Aorta (tissue), 5 donors: ENCODE results near the gene TMEM131. TPM values are rescaled to one million over a fixed set of nuclear protein-coding genes. Genes with fewer than 3 reads are reported as not detected.

Experiments used
- ATAC-seq: fragments of 200-7000 bp; cut with Tn5 transposase; one replicate; pipeline ENCODE4 v1.9.1; 2022; ENCODE audit warnings: moderate library complexity; ENCODE audit not compliant: low FRiP score
- DNase-seq, 2 donors: peaks; one replicate each; pipeline ENCODE4 v3.0.0-alpha.2; 2020
- H3K27ac ChIP-seq, 2 donors: one replicate each; pipeline ENCODE4 v1.5.1; 2013; ENCODE audit warnings: low read length in 2 of 2, mild to moderate bottlenecking in 2 of 2, moderate library complexity in 2 of 2, control low read depth in 1 of 2, inconsistent platforms in 1 of 2, low read depth in 1 of 2
- H3K27me3 ChIP-seq, 2 donors: one replicate each; pipeline ENCODE4 v1.6.1; 2013; ENCODE audit warnings: control low read depth in 1 of 2, low read length in 1 of 2, mild to moderate bottlenecking in 1 of 2, moderate library complexity in 1 of 2; ENCODE audit not compliant: insufficient read depth in 2 of 2, control insufficient read depth in 1 of 2
- H3K36me3 ChIP-seq, 2 donors: one replicate each; pipeline ENCODE4 v1.6.1; 2013; ENCODE audit warnings: control low read depth in 1 of 2, low read length in 1 of 2, mild to moderate bottlenecking in 1 of 2; ENCODE audit not compliant: insufficient read depth in 2 of 2, control insufficient read depth in 1 of 2
- H3K4me1 ChIP-seq, 2 donors: one replicate each; pipeline ENCODE4 v1.6.1; 2013; ENCODE audit warnings: low read length in 2 of 2, control low read depth in 1 of 2, mild to moderate bottlenecking in 1 of 2, moderate library complexity in 1 of 2; ENCODE audit not compliant: insufficient read depth in 2 of 2, control insufficient read depth in 1 of 2
- H3K4me3 ChIP-seq, 2 donors: one replicate each; pipeline ENCODE4 v1.5.1; 2013; ENCODE audit warnings: low read length in 2 of 2, control low read depth in 1 of 2, mild to moderate bottlenecking in 1 of 2
- H3K9me3 ChIP-seq: one replicate; pipeline ENCODE4 v1.6.1; 2013; ENCODE audit warnings: mild to moderate bottlenecking, low read length; ENCODE audit not compliant: control insufficient read depth
- WGBS, 2 donors: extraction: QIAGEN DNeasy Blood & Tissue Kit; methylation state at CpG; one replicate each; pipeline ENCODE4 v1.1.7; 2013; 5-methylcytosine and 5-hydroxymethylcytosine counted together
- intact Hi-C, 2 donors: fragments of 100-400 bp; cut with DNase I; formaldehyde crosslinking; loops; one replicate each; pipeline versions ENCODE4 v1.14.2 to v1.15.0; 2022
- polyA plus RNA-seq, 2 donors: library from polyadenylated mRNA; stranded (reverse); fragments of 200-250 nt; gene quantifications; one replicate each; pipeline ENCODE4 v1.2.3, GENCODE V29; 2013
- total RNA-seq, 2 donors: library from RNA; stranded (reverse); fragmentation: NEBNext Ultra II Directional; extraction: Animal tissue kit (Norgen Biotek cat#: 25700); gene quantifications; one replicate each; pipeline ENCODE4 v1.2.1, GENCODE V29; 2021
- donor health status: healthy with polysubstance abuse.
- donor health status: Bipolar disorder and iron deficiency.
- donor health status: DM: no; HTN: no; CAD: no.
- donor health status: DM: no; HTN: no; CAD: no.
- donor health status: DM: yes; HTN: yes; CAD: no.

TMEM131 gene
- total and polyA plus RNA-seq, 4 donors, result 6.8 to 42.5 (median 25.7) TPM

DNA sequence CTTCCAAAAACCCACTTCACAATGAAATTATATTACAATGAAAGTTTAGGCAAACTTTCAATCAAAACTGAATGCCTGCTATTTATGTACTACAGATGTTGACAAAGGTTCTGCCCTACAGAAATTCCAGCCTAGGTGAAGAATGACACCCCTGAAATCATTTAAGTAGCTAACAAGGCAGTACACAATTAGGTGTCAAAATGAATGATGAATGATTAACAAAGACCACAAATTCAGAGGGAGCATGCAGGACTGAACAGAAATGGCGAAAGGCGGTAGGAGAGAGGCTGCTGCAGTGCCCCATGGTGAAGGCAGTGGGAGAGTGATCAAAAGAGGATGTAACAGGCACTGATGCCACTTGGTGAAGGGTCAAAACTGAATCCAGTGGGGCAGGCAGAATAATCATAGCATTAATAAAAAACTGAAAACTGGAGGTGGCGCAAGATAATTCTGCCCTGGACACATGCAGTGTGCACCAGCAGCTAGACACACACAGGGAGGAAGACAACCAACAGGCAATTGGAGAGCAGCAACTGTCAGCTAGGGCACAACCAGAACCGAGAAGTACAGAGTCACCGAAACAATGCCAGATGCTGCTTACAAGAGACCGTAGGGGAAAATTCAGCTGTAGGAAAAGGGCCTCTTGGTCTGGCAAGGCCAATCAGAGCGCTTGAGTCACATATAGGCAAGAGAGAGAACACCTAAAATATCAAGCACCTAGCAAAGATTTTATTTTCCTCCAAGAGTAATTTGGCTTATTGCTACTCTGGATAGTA, 4.5 kb downstream of the TMEM131 start:
- Histone ChIP-seq H3K9me3 (no peaks in the 10 kb centered on the region), H3K27me3 (no peaks in the 10 kb centered on the region), H3K4me3 (no peak overlapping the region), H3K36me3 (no peaks in the 10 kb centered on the region), H3K4me1 (peaks cover 2 to 3% of the 10 kb centered on the region in 2 donors), H3K27ac (no peak overlapping the region)
- no peak for DNase-seq
- no peak for ATAC-seq
- WGBS, 2 donors, result 90 to 93% methylated on average over 7 of the region's 7 CpGs
- intact Hi-C loops, result loop anchor here (10.0 kb wide), 3 partner anchors 154 to 186 kb away; no protein-coding TSS in a partner anchor

GRCh38 chr2:97988722-97989121, 7.0 kb downstream of the TMEM131 start:
- WGBS, 2 donors, result 89 to 95% methylated on average over 2 of the region's 2 CpGs
- peaks cover 2 to 3% of the 10 kb centered on the region in 2 donors for H3K4me1 ChIP-seq

GRCh38 chr2:97985998-97986397, 9.8 kb downstream of the TMEM131 start:
- H3K4me3 ChIP-seq, result no peak overlapping the region
- H3K4me1 ChIP-seq, result peaks cover 0 to 2% of the 10 kb centered on the region in 2 donors
- no peaks in the 10 kb centered on the region for H3K27me3 ChIP-seq
- intact Hi-C loops, result no loop called here
- ATAC-seq (no peak), DNase-seq (no peak)
- no peaks in the 10 kb centered on the region for H3K36me3 ChIP-seq
- no peak overlapping the region for H3K27ac ChIP-seq
- no peaks in the 10 kb centered on the region for H3K9me3 ChIP-seq
- WGBS, 2 donors, result 95% methylated on average over 2 of the region's 2 CpGs

More at GRCh38 chr2:97988722-97989121, 7.0 kb downstream of the TMEM131 start:
- H3K9me3 ChIP-seq, result no peaks in the 10 kb centered on the region
- no peak overlapping the region for H3K4me3 ChIP-seq
- DNase-seq (no peak), ATAC-seq (no peak)
- H3K27ac ChIP-seq, result no peak overlapping the region
- no peaks in the 10 kb centered on the region for H3K36me3 ChIP-seq
- H3K27me3 ChIP-seq, result no peaks in the 10 kb centered on the region
- intact Hi-C loops, result no loop called here

GRCh38 chr2:97983698-97984097, 12.1 kb downstream of the TMEM131 start:
- H3K27me3 ChIP-seq, result no peaks in the 10 kb centered on the region
- no peaks in the 10 kb centered on the region for H3K4me1 ChIP-seq
- WGBS, 2 donors, result 79 to 90% methylated on average over 3 of the region's 3 CpGs
- DNase-seq (no peak), ATAC-seq (no peak)
- H3K27ac ChIP-seq, result no peak overlapping the region
- H3K9me3 ChIP-seq, result peaks cover 5% of the 10 kb centered on the region
- no peaks in the 10 kb centered on the region for H3K36me3 ChIP-seq
- H3K4me3 ChIP-seq, result no peak overlapping the region
- intact Hi-C loops, result no loop called here

DNA sequence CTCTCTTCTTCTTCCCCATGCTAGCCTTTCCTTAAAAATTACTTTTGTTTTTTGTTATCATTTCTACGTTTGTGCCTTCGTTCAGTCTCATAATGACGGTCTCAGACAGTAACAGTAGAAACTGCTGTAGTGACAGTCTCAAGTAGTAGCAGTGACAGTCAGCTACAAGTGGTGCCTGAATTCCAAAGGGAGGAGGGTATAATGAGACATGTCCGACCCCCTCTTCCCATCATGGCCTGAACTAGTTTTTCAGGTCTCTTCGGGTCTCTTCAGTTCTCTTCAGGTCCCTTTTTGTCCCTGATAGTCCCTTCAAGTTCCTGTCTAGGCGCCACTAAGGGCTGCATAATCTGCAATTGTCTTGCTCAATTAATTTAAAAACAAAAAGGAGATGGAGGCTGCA, 12.6 kb downstream of the TMEM131 start:
- peaks cover 5% of the 10 kb centered on the region for H3K9me3 ChIP-seq
- no peak for DNase-seq

DNA sequence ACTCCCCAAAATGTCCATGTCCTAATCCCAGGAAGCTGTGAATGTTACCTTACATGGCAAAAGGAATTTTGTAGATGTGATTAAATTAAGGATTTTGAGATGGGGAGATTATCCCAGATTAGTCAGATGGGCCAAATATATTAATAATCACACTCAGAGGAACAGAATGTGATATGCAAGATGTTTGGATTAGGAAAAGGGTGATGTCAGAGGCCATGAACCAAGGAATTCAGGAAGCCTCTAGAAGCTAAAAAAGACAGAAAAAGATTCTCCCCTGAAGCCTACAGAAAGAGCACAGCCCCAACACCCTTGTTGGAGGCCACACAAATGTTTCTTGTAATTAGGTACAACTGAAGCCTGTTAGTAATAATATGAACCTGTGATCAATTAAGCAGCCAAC, 13.1 kb downstream of the TMEM131 start:
- peaks cover 5% of the 10 kb centered on the region for H3K9me3 ChIP-seq
- no peak overlapping the region for H3K27ac ChIP-seq
- DNase-seq (no peak), ATAC-seq (no peak)
- intact Hi-C loops, result no loop called here
- H3K27me3 ChIP-seq, result no peaks in the 10 kb centered on the region
- H3K4me1 ChIP-seq, result no peaks in the 10 kb centered on the region
- no peak overlapping the region for H3K4me3 ChIP-seq
- no peaks in the 10 kb centered on the region for H3K36me3 ChIP-seq

More for the DNA sequence above, 12.6 kb downstream of the TMEM131 start:
- Histone ChIP-seq H3K27ac (no peak overlapping the region), H3K27me3 (no peaks in the 10 kb centered on the region), H3K4me1 (no peaks in the 10 kb centered on the region), H3K36me3 (no peaks in the 10 kb centered on the region), H3K4me3 (no peak overlapping the region)
- intact Hi-C loops, result no loop called here
- ATAC-seq, result no peak
- WGBS, 2 donors, result 84 to 85% methylated on average over 6 of the region's 6 CpGs

DNA sequence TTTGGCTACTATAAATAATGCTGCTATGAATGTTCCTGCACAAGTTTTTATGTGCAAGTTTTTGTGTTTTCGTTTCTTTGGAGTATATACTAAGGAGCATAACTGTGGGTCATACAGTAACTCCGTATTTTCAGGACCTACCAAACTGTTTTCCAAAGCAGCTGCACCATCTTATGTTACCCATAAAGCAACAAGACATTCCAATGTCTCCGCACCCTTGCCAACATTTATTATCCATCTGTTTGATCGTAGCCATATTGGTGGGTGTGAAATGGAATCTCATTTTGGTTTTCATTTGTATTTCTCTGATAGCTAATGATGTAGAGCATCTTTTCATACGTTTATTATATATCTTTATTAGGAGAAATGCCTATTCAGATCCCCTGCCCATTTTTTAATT, 13.8 kb downstream of the TMEM131 start:
- 93 to 95% methylated on average over 5 of the region's 5 CpGs for WGBS, 2 donors
- intact Hi-C loops, result no loop called here
- H3K36me3 ChIP-seq, result no peaks in the 10 kb centered on the region
- DNase-seq (no peak), ATAC-seq (no peak)
- no peak overlapping the region for H3K4me3 ChIP-seq
- H3K27ac ChIP-seq, result no peak overlapping the region
- H3K9me3 ChIP-seq, result peaks cover 5% of the 10 kb centered on the region
- H3K27me3 ChIP-seq, result no peaks in the 10 kb centered on the region
- no peaks in the 10 kb centered on the region for H3K4me1 ChIP-seq

DNA sequence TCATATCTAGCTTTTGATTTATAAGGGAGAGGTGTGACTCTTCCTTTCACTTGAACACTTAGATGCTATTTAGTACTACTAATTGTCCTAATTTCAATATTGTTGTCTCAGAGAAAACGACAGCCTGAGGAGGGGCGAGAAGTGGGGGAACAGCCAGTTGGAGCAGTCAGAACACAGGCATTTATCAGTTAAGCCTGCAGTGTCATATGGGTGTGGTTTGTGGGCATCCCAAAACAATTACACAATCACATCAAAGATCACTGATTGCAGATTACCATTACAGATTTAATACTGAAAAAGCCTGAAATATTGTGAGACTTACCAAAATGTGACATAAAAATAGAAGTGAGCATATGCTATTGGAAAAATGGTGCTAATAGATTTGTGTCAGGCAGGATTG, 15.8 kb downstream of the TMEM131 start:
- DNase-seq (no peak), ATAC-seq (no peak)
- H3K27me3 ChIP-seq, result no peaks in the 10 kb centered on the region
- no peaks in the 10 kb centered on the region for H3K4me1 ChIP-seq
- no peak overlapping the region for H3K27ac ChIP-seq
- 96 to 98% methylated on average over 2 of the region's 2 CpGs for WGBS, 2 donors
- H3K4me3 ChIP-seq, result no peak overlapping the region
- H3K36me3 ChIP-seq, result no peaks in the 10 kb centered on the region
- intact Hi-C loops, result no loop called here
- H3K9me3 ChIP-seq, result peaks cover 5% of the 10 kb centered on the region

DNA sequence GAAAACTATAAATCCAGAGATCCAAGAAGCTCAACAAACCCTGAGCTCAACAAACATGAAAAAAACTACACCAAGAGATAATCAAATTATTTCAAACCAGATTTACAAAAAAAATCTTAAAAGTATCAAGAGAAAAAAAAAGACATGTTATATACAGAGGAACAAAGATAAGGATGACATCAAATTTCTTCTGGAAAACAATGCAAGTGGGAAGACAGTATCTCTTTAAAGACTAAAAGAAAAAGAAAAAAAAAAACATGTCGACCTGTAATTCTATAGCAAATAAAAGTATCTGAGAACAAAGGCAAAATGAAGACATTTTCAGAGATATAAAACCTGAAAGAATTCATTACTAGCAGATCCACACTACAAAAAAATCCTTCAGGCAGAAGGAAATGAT, 21.3 kb downstream of the TMEM131 start:
- Histone ChIP-seq H3K4me1 (peaks cover 3 to 10% of the 10 kb centered on the region in 2 donors), H3K27me3 (no peaks in the 10 kb centered on the region), H3K27ac (no peak overlapping the region), H3K4me3 (peak overlapping the region in 1 of 2 donors; percentile 18), H3K9me3 (peaks cover 7% of the 10 kb centered on the region), H3K36me3 (no peaks in the 10 kb centered on the region)
- ATAC-seq, result no peak
- DNase-seq, result no peak
- WGBS, 2 donors, result 100% methylated on average over 1 of the region's 1 CpG
- intact Hi-C loops, result no loop called here
